Immature natural killer cell (primary cell): Measurements from ENCODE around the gene VANGL2. TPM values are rescaled to one million over a fixed set of nuclear protein-coding genes. Genes with fewer than 3 reads are reported as not detected.

Source experiments
- DNase-seq, 3 donors: peaks; one replicate each; pipeline ENCODE4 v3.0.0; 2022; ENCODE audit warnings: mixed read lengths in 1 of 3
- H3K27ac Mint-ChIP-seq, 6 donors: one replicate each; pipeline ENCODE4 v1.8.0; 2020; ENCODE audit warnings: mixed read lengths in 6 of 6, mild to moderate bottlenecking in 5 of 6, inconsistent platforms in 4 of 6, moderate library complexity in 3 of 6
- H3K27me3 Mint-ChIP-seq, 3 donors: one replicate each; pipeline ENCODE4 v1.8.0; 2020 to 2021; ENCODE audit warnings: low read depth in 3 of 3, mild to moderate bottlenecking in 3 of 3, mixed read lengths in 3 of 3, moderate library complexity in 3 of 3, inconsistent platforms in 1 of 3
- H3K36me3 Mint-ChIP-seq, 3 donors: one replicate each; pipeline ENCODE4 v1.8.0; 2020; ENCODE audit warnings: mixed read lengths in 3 of 3, inconsistent platforms in 2 of 3, mild to moderate bottlenecking in 2 of 3
- H3K4me1 Mint-ChIP-seq, 2 donors: one replicate each; pipeline ENCODE4 v1.8.0; 2020; ENCODE audit warnings: inconsistent platforms in 2 of 2, mild to moderate bottlenecking in 2 of 2, mixed read lengths in 2 of 2, moderate library complexity in 1 of 2
- H3K4me3 Mint-ChIP-seq, 5 donors: one replicate each; pipeline ENCODE4 v1.8.0; 2020; ENCODE audit warnings: mild to moderate bottlenecking in 5 of 5, mixed read lengths in 5 of 5, inconsistent platforms in 3 of 5, moderate library complexity in 3 of 5
- H3K9me3 Mint-ChIP-seq, 6 donors: one replicate each; pipeline ENCODE4 v1.8.0; 2020; ENCODE audit warnings: mild to moderate bottlenecking in 6 of 6, mixed read lengths in 6 of 6, inconsistent platforms in 4 of 6, moderate library complexity in 3 of 6
- polyA plus RNA-seq, 3 donors: library from polyadenylated mRNA; unstranded; fragments of 300-500 nt; fragmentation: Illumina TruSeq; gene quantifications; one replicate each; pipeline ENCODE4 v1.2.3, GENCODE V29; 2021

VANGL2 gene
- polyA plus RNA-seq = not detected

DNA sequence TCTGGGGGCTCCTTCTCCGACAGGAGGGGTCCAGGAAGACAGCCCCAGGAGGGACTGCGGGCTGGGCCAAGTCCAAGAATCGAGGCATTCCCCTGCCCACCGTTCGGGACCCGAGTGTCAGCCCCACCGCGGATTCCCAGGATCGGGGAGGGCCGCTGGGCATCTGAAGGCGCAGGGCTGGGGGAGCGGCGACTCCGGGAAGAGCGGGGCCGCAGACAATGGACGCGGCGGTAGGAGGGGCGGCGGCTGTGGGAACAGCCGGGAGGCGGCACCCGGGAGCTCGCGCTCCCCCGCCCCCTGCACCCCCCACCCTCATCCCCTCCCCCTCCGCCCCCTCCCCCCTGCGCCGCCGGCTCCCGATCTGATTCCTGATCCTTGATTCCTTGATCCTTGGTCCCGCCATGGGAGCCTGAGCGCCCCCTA, at the start of gene VANGL2:
TSS of gene VANGL2 (plus strand) at position 342 of the 423 bp plus-strand sequence. CDS start 15,274 bp downstream, outside the sequence.
- Mint-ChIP-seq H3K27ac (no peak within 1 kb of the TSS), H3K9me3 (no peaks in the 10 kb centered on the region), H3K27me3 (peaks cover 4 to 19% (median 8%) of the 10 kb centered on the region in 3 donors), H3K4me1 (peaks cover 0 to 6% of the 10 kb centered on the region in 2 donors), H3K4me3 (peak within 1 kb of the TSS; percentile 49 to 74 (median 58)), H3K36me3 (no peaks in the 10 kb centered on the region)
- peak; percentile 30 to 39 (median 33) for DNase-seq

DNA sequence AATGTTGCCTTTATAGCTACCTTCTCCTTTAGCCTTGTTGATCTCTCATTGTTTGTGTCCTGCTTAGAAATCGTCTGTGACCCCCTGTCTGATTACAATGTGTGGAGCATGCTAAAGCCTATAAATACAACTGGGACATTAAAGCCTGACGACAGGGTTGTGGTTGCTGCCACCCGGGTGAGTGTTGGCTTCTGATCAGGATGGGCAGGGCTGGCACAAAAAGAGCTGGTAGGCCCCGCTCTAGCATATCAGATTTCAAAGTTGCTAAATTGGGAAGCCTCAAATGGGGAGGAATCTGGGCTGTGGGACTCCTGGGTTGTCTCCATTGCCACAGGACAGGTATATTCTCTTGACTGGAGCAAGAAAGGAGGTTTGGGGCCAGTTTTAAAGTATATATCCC, 48.7 kb upstream of the VANGL2 start:
- Mint-ChIP-seq H3K27ac (no peak overlapping the region), H3K4me1 (peaks cover 6 to 8% of the 10 kb centered on the region in 2 donors), H3K27me3 (peaks cover 0 to 2% (median 0%) of the 10 kb centered on the region in 3 donors), H3K4me3 (no peak overlapping the region), H3K9me3 (no peaks in the 10 kb centered on the region), H3K36me3 (peaks cover 29 to 66% (median 60%) of the 10 kb centered on the region in 3 donors)
- no peak for DNase-seq

DNA sequence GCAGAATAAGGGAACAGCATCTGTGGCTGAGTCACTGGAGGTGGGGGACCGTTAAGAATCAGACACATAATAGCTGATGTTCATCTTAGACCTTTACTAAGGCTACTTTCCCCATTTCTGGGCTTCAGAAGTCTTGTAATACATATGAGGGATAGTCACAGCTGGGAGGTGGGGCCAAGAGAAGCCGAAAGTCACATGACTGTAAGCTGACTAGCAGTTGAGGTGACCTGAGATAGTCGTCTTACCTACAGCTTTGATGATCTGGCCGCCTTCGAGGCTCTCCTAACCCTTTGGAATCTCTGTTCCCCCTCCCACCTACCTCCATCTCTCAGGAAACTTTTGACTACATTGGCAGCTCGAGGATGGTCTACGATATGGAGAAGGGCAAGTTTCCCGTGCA, 47.8 kb upstream of the VANGL2 start:
- H3K9me3 Mint-ChIP-seq = no peaks in the 10 kb centered on the region
- H3K4me3 Mint-ChIP-seq = no peak overlapping the region
- H3K27ac Mint-ChIP-seq = no peak overlapping the region
- H3K27me3 Mint-ChIP-seq = peaks cover 0 to 2% (median 0%) of the 10 kb centered on the region in 3 donors
- no peak for DNase-seq
- H3K4me1 Mint-ChIP-seq = peaks cover under 1 to 1% of the 10 kb centered on the region in 2 donors
- peaks cover 24 to 67% (median 63%) of the 10 kb centered on the region in 3 donors for H3K36me3 Mint-ChIP-seq

DNA sequence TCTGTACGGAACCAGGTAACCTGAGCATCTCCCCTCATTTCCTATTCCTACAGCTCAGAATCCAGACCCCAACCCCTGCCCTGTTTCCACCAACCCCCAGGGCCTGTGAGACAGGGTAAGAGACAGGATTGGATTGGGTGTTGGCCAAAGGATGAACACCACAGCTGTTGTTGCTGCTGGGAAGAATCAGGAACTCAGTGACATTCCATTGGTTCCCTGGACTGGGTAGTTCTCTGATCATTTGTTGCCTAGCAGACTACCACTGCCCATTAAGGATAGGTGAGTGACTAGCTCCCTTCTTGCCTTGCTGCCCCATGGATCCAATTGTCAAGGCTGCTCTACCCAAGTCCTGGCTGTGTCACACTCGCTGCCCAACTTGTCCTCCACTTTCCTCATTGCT, 47.1 kb upstream of the VANGL2 start:
- no peak overlapping the region for H3K27ac Mint-ChIP-seq
- H3K9me3 Mint-ChIP-seq = no peaks in the 10 kb centered on the region
- H3K4me1 Mint-ChIP-seq = no peaks in the 10 kb centered on the region
- peaks cover 24 to 73% (median 64%) of the 10 kb centered on the region in 3 donors for H3K36me3 Mint-ChIP-seq
- peaks cover 0 to 2% (median 0%) of the 10 kb centered on the region in 3 donors for H3K27me3 Mint-ChIP-seq
- DNase-seq = no peak
- H3K4me3 Mint-ChIP-seq = no peak overlapping the region

DNA sequence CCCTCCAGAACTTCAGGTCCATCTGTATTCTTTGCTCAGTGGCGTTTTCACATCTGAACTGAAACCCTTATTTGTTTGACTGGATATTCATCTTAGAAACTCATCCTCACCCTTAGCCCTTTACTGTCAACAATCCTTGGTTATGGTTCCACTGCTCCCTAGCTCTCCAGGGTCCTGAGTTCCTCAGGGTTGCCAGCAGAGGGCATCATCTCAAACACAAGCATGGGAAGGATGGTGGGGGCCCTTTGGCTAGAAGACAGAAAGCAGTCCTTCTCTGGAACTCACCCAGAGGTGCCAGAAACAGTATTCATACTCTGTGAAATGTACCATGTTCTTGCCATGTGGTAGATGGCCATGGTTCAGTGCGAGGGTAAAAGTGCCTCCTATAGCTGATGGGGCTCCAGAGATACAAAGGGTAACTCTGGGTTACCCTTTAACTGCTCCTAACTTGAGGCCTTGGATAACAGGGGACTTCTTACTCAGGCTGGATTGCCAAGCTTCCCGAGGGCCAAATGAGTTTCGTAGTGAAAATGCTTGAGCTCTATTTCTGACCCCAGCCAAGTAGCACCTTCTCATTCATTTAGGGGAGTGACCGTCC, 45.9 kb upstream of the VANGL2 start:
- peaks cover 24 to 77% (median 71%) of the 10 kb centered on the region in 3 donors for H3K36me3 Mint-ChIP-seq
- DNase-seq = no peak
- H3K9me3 Mint-ChIP-seq = no peaks in the 10 kb centered on the region
- no peaks in the 10 kb centered on the region for H3K4me1 Mint-ChIP-seq
- H3K4me3 Mint-ChIP-seq = no peak overlapping the region
- peaks cover 0 to 2% (median 0%) of the 10 kb centered on the region in 3 donors for H3K27me3 Mint-ChIP-seq
- no peak overlapping the region for H3K27ac Mint-ChIP-seq

DNA sequence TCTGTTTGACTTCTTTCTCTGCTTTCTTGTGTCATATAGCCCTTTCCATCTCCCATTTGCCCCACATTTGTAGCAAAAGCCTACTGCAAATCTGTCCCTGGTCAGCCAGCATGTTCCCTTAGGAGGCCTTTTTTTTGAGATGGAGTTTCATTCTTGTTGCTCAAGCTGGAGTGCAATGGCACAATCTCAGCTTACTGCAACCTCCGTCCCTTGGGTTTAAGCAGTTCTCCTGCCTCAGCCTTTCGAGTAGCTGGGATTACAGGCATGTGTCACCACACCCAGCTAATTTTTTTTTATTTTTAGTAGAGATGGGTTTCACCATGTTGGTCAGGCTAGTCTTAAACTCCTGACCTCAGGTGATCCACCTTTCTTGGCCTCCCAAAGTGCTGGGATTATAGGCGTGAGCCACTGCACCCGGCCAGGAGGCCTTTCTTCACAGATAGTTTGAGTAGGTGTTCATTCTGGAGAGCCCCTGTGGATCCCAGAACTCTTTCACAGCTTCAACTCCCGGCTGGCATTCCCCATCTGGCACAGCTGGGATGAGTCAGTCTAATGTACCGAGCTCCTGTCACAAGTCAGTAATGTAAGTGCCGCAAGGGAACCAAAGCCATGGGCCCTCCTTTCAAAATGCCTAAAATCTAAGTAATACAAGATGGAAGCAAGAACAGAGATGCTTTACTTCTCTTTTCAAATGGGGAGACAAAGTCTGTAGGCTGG, 42.9 kb upstream of the VANGL2 start:
- DNase-seq = no peak
- Mint-ChIP-seq H3K27ac (peak overlapping the region in 3 of 6 donors; percentile 20 to 65 (median 47)), H3K4me3 (no peak overlapping the region), H3K9me3 (no peaks in the 10 kb centered on the region), H3K4me1 (no peaks in the 10 kb centered on the region), H3K36me3 (peaks cover 16 to 61% (median 53%) of the 10 kb centered on the region in 3 donors), H3K27me3 (no peaks in the 10 kb centered on the region)

DNA sequence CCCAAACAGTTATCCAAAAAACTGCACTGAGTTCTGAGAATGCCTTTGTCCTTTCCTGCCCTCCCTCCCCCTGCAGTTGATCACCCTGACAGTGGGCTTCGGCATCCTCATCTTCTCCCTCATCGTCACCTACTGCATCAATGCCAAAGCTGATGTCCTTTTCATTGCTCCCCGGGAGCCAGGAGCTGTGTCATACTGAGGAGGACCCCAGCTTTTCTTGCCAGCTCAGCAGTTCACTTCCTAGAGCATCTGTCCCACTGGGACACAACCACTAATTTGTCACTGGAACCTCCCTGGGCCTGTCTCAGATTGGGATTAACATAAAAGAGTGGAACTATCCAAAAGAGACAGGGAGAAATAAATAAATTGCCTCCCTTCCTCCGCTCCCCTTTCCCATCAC, 42.3 kb upstream of the VANGL2 start:
- peaks cover 16 to 58% (median 49%) of the 10 kb centered on the region in 3 donors for H3K36me3 Mint-ChIP-seq
- H3K27ac Mint-ChIP-seq = peak overlapping the region in 1 of 6 donors; percentile 8
- DNase-seq = no peak
- no peaks in the 10 kb centered on the region for H3K9me3 Mint-ChIP-seq
- no peaks in the 10 kb centered on the region for H3K4me1 Mint-ChIP-seq
- no peak overlapping the region for H3K4me3 Mint-ChIP-seq
- no peaks in the 10 kb centered on the region for H3K27me3 Mint-ChIP-seq

DNA sequence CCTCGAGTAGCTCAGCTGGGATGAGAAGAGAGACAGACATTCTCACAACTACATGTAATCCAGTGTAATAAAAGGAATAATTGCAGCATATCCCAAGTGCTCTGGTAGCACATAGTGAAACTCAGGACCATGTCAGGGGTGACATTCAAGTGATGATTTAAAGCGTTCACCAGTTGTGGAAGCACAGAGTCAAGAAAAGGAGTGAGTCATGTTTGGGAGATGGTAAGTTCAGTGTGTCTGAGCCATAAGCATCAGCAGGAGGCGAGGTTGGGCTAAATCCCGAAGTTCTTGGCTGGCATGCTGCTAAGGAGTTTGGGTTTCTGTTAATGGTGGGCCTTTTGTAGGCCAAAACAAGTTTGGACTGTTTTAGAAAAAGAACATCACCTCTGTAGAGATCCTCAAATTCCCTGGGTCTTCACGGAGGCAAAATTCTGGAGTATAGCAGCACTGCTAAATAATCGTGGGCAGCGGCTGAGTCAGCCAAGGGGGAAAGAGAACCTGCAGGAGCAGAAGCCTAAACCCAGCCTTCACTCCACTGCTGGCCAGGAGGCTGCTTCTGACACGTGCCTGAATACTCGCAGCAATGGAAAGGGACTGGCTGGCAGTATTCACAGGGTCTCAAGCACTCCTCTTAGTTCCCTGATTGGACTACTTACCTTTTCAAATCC, 40.7 kb upstream of the VANGL2 start:
- no peak for DNase-seq
- Mint-ChIP-seq H3K27ac (peak overlapping the region in 1 of 6 donors; percentile 83), H3K4me3 (no peak overlapping the region), H3K4me1 (no peaks in the 10 kb centered on the region), H3K27me3 (no peaks in the 10 kb centered on the region), H3K36me3 (peaks cover 8 to 44% (median 37%) of the 10 kb centered on the region in 3 donors), H3K9me3 (no peaks in the 10 kb centered on the region)

DNA sequence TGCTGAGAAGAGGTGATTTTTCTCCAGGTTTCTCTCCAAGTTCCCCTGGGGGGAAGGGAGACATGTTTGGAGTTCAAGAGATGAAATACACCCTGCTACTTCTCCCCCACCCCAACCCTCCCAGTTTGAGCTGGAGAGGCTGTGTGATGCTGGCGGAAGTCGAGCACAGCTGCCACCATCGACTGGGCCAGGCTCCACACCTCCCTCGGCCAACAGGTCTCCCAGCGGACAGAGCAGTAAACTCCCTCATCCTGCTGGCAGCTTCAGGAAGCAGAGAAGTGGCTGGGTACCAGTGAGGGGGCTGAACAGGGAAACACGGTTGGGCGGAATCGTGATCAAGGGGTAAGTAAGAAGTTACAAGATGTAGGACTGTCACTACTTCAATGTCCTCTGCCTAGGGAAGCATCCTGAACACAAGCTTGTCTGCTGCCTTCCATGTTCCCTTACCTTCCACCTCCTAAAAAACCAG, 40.1 kb upstream of the VANGL2 start:
- Mint-ChIP-seq H3K4me3 (no peak overlapping the region), H3K27ac (peak overlapping the region in 1 of 6 donors; percentile 15), H3K4me1 (no peaks in the 10 kb centered on the region), H3K36me3 (peaks cover 6 to 40% (median 34%) of the 10 kb centered on the region in 3 donors), H3K9me3 (no peaks in the 10 kb centered on the region), H3K27me3 (no peaks in the 10 kb centered on the region)
- no peak for DNase-seq

DNA sequence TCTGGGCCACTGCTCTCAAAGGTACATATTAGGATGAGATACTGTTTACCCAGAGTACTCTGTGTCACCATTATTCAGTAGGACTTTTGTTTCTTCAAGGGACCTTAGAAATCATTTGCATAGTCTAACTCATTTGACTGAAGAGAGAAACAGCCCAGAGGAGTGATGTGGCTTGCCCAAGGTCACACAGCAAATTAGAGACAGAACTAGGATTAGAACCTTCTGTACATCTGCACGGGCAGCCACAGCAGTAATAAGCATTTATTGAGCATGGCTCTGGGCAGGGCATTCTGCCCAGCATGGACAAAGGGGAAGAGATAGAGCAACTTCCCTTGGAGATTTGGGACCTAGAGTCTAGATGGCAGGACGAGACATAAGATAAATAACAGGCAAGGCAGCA, 39.2 kb upstream of the VANGL2 start:
- Mint-ChIP-seq H3K4me1 (no peaks in the 10 kb centered on the region), H3K27ac (peak overlapping the region in 1 of 6 donors; percentile 31), H3K9me3 (no peaks in the 10 kb centered on the region), H3K36me3 (peaks cover 3 to 34% (median 27%) of the 10 kb centered on the region in 3 donors), H3K27me3 (no peaks in the 10 kb centered on the region), H3K4me3 (no peak overlapping the region)
- DNase-seq = no peak

DNA sequence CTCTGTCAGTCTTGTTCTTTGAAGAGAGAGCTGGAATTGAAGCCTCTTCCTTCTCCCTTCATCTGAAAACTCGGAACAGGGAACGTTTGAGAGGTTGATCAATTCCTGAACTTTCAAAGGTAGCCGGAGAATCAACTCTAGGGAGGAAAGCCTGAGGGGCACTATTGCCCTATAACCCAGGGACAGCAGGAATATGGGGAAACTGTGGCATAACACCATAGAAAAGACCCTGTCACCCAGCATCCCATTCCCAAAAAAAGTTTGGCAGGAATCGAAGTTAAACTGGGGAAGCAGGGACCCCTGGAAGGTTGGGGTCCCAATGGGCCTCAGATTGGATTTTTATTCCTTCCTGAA, 38.6 kb upstream of the VANGL2 start:
- DNase-seq = no peak
- H3K27ac Mint-ChIP-seq = no peak overlapping the region

DNA sequence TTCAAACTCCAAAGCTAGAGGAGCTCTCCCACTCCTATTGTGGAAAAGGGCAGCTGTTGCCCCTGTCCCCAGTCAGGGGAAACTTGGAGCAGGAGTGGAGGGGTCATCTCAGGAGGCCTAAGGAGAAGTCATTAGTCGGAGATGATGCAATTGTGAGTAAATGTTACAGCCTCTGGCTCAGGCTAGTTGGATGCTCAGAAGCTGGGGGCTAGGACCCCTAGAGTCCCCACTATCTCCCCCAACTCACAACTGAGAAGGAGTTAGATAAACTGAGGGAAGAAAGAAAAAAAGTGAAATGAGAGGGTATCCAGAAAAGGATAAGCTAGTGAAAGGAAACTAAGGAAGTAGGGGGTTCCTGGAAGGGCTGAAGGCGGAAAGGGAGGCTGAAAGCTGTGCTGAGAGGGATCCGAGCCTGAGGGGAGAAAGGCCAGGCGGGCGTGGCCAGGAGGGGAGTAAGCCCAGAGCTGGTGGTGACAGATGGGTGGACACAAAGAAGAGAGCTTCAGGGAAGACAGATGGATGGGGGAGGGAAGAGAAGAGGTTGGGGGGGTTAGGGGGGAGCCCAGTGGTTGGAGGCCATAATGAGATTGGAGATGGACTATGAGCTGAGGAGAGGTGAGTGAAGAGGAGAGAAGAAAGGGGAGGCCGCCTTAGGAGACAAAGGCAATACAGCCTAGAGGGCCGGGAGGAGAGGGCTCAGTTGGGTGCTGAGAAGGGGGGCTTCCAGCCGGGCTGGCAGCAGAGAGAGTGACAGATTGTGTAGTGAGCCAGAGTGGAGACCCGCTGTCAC, 38.0 kb upstream of the VANGL2 start:
- H3K4me1 Mint-ChIP-seq = no peaks in the 10 kb centered on the region
- H3K27me3 Mint-ChIP-seq = no peaks in the 10 kb centered on the region
- peaks cover 3 to 24% (median 16%) of the 10 kb centered on the region in 3 donors for H3K36me3 Mint-ChIP-seq
- H3K9me3 Mint-ChIP-seq = no peaks in the 10 kb centered on the region
- peak overlapping the region in 2 of 6 donors; percentile 8 to 55 for H3K27ac Mint-ChIP-seq
- no peak for DNase-seq
- no peak overlapping the region for H3K4me3 Mint-ChIP-seq

More for the DNA sequence above, 38.6 kb upstream of the VANGL2 start:
- Mint-ChIP-seq H3K36me3 (peaks cover 3 to 28% (median 22%) of the 10 kb centered on the region in 3 donors), H3K9me3 (no peaks in the 10 kb centered on the region), H3K4me3 (no peak overlapping the region), H3K27me3 (no peaks in the 10 kb centered on the region), H3K4me1 (no peaks in the 10 kb centered on the region)

DNA sequence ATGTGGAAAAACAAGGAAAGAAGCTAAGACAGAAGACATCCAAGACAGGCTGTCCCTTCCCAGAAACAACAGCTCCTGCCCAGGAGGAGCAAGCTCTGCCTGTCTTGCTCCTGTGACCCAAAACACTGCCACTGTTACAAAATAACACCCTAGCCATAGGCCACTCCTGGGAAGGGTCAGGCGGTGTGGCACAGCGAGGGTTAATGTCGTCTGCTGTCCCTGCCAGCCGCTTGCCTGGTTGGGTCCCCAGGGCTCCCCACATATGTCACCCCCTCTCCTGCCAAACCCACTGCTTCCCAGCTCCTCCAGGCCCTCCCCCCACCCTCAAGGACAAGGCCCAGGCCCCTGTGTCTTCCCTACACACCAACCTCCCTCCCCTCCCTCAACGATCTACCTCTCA, 37.4 kb upstream of the VANGL2 start:
- DNase-seq = no peak
- no peaks in the 10 kb centered on the region for H3K27me3 Mint-ChIP-seq
- H3K4me3 Mint-ChIP-seq = no peak overlapping the region
- H3K4me1 Mint-ChIP-seq = no peaks in the 10 kb centered on the region
- peaks cover 3 to 19% (median 15%) of the 10 kb centered on the region in 3 donors for H3K36me3 Mint-ChIP-seq
- peak overlapping the region in 1 of 6 donors; percentile 55 for H3K27ac Mint-ChIP-seq
- no peaks in the 10 kb centered on the region for H3K9me3 Mint-ChIP-seq
